Measurements from ENCODE around the gene LIM2. TPM values are rescaled to one million over a fixed set of nuclear protein-coding genes. Genes with fewer than 3 reads are reported as not detected.
A peak's percentile ranks its signal among the peaks of the same experiment; 100 is the strongest.

LIM2 gene
- total RNA-seq, 1 experiment from 2014 or later: not detected

DNA sequence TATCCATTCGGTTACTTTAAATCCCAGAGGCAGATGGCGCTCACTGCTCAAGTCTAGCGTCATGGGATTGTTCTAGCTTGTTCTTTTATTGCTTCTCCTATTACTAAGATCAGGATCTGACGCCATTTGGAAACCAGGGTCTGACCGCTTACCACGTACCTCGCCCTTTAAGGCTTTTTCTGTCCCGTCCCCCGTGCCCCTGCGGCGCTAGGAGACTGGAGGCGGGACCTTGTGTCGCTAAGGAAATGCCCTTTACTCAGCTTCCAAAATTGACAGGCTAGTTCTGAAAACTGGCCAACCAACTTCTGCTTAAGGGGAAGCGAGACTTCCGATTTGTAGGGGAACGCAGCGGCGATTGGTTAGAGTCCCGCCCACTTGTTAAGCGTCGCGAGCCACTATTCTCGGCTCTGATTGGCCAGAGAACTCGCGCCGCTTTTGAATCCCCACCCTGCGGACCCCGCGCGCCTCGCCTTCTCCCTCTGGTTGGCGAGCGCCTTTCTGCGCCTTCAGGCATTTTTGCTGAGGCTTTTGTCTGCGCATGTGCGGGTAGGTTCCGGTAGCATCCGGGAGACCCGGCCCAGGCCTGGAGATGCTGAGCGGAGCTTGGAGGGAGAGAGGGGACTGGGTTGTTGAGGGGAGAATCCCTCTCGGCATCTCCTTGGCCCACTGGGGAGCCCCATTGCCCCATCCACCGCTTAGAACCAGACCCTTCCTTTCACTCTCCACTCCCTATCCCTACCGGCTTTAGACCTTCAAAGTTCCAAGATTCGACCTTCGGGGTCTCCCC is 6.5 kb upstream of the LIM2 start:
- H3K9me3 Mint-ChIP-seq (ENCODE audit: low read depth, unreplicated experiment): no peaks in the 10 kb centered on the region
- H3K4me3 Mint-ChIP-seq (ENCODE audit: low read depth, unreplicated experiment): peak overlapping the region; percentile 78
- no TSS peak for BruUV-seq (replicated peaks)
- intact Hi-C loops (cut with micrococcal nuclease; ENCODE audit: unreplicated experiment): no loop called here
- H3K4me1 Mint-ChIP-seq (ENCODE audit: low read depth, unreplicated experiment): peaks cover 10% of the 10 kb centered on the region
- H3K27me3 Mint-ChIP-seq (ENCODE audit: unreplicated experiment): no peaks in the 10 kb centered on the region
- TF ChIP-seq, protein P1, sequence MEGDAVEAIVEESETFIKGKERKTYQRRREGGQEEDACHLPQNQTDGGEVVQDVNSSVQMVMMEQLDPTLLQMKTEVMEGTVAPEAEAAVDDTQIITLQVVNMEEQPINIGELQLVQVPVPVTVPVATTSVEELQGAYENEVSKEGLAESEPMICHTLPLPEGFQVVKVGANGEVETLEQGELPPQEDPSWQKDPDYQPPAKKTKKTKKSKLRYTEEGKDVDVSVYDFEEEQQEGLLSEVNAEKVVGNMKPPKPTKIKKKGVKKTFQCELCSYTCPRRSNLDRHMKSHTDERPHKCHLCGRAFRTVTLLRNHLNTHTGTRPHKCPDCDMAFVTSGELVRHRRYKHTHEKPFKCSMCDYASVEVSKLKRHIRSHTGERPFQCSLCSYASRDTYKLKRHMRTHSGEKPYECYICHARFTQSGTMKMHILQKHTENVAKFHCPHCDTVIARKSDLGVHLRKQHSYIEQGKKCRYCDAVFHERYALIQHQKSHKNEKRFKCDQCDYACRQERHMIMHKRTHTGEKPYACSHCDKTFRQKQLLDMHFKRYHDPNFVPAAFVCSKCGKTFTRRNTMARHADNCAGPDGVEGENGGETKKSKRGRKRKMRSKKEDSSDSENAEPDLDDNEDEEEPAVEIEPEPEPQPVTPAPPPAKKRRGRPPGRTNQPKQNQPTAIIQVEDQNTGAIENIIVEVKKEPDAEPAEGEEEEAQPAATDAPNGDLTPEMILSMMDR (IDR thresholded peaks at IDR 0.05; ENCODE audit: unreplicated experiment): no peak
- CTCF ChIA-PET: interaction anchor here (0.6 to 2.3 kb wide), 9 partner anchors 14 to 263 kb away, joined by 3 to 9 read pairs (median 3); no protein-coding TSS in a partner anchor
- H3K36me3 Mint-ChIP-seq (ENCODE audit: insufficient read depth, unreplicated experiment): peaks cover 22% of the 10 kb centered on the region
- DNase-seq: peak; percentile 96
- peak overlapping the region; percentile 74 for H3K27ac Mint-ChIP-seq (ENCODE audit: unreplicated experiment)

DNA sequence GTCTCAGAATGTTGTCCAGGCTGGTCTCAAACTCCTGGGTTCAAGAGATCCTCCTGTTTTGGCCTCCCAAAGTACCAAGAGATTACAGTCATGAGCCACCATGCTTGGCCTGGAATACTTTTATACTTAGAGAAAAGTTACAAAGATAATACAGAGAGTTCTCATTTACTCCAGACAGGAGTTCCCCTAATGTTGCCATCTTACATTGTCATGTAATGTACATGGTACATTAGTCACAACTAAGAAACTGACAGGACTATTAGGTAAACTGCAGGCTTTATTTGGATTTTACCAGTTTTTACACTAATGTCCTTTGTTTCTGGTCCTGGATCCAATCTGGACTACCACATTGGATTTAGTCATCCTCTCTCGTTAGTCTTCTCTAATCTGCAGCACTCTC is 4.9 kb upstream of the LIM2 start:
- Mint-ChIP-seq H3K9me3 (ENCODE audit: low read depth, unreplicated experiment) (no peaks in the 10 kb centered on the region), H3K4me1 (ENCODE audit: low read depth, unreplicated experiment) (peaks cover 10% of the 10 kb centered on the region), H3K36me3 (ENCODE audit: insufficient read depth, unreplicated experiment) (peaks cover 22% of the 10 kb centered on the region), H3K4me3 (ENCODE audit: low read depth, unreplicated experiment) (no peak overlapping the region), H3K27ac (ENCODE audit: unreplicated experiment) (no peak overlapping the region), H3K27me3 (ENCODE audit: unreplicated experiment) (peaks cover 6% of the 10 kb centered on the region)
- no TSS peak for BruUV-seq (replicated peaks)
- CTCF ChIA-PET: no interaction called here
- intact Hi-C loops (cut with micrococcal nuclease; ENCODE audit: unreplicated experiment): no loop called here
- DNase-seq: no peak
- TF ChIP-seq, protein P1 (IDR thresholded peaks at IDR 0.05; ENCODE audit: unreplicated experiment): no peak

DNA sequence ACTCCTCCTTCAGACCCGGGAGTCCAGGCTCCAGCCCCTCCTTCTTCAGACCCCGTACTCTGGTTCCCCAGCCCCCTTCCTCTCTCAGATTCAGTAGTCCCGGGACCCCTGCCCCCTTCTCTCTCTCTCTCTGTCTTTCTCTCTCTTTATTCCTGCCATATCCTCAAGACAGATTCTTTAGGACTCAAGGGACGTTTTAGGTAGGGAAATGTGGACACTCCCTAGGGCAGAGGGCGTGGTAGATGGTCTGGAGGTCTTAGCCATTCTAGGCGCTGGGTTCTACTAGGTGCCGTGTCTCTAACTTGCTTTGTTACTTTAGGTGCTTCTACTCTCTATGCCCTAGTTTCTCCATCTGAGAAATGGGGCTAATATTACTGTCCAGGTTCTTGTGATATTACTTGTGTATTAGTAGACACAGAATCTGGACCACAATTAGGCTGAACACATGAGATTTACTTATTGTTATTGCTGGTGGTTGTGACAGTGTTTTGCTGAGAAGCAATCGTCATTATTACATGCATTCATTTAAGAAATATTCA is 3.4 kb upstream of the LIM2 start:
- Mint-ChIP-seq H3K4me3 (ENCODE audit: low read depth, unreplicated experiment) (no peak overlapping the region), H3K4me1 (ENCODE audit: low read depth, unreplicated experiment) (peaks cover 10% of the 10 kb centered on the region), H3K36me3 (ENCODE audit: insufficient read depth, unreplicated experiment) (peaks cover 22% of the 10 kb centered on the region), H3K27ac (ENCODE audit: unreplicated experiment) (no peak overlapping the region), H3K9me3 (ENCODE audit: low read depth, unreplicated experiment) (no peaks in the 10 kb centered on the region), H3K27me3 (ENCODE audit: unreplicated experiment) (peaks cover 11% of the 10 kb centered on the region)
- DNase-seq: no peak
- intact Hi-C loops (cut with micrococcal nuclease; ENCODE audit: unreplicated experiment): no loop called here
- no TSS peak for BruUV-seq (replicated peaks)
- CTCF ChIA-PET: no interaction called here
- TF ChIP-seq, protein P1 (IDR thresholded peaks at IDR 0.05; ENCODE audit: unreplicated experiment): no peak

DNA sequence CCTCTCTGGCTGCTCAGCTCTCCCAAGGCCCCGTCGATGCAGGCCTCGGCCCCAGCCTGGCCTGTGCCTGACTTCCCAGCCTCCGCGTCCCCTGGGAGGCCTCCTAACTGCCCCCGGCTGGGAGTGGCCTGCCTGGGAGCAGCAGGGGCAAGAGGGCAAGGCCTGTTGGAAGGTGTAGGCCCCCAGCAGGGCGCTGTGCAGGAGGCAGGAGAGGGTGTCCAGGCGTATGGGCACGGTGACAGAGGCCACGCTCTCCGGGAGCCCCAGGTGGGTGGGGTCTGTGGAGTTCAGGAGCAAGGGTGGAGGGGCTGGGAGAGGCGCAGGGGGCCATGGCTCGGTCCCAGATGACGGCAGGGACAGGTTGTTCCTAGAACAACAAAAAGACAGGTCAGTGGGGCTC is 1.4 kb upstream of the LIM2 start:
- TF ChIP-seq, protein P1 (IDR thresholded peaks at IDR 0.05; ENCODE audit: unreplicated experiment): no peak
- BruUV-seq (replicated peaks): no TSS peak

More for the DNA sequence above, 1.4 kb upstream of the LIM2 start:
- H3K27ac Mint-ChIP-seq (ENCODE audit: unreplicated experiment): no peak overlapping the region
- no peak overlapping the region for H3K4me3 Mint-ChIP-seq (ENCODE audit: low read depth, unreplicated experiment)
- CTCF ChIA-PET: no interaction called here
- no peak for DNase-seq
- H3K4me1 Mint-ChIP-seq (ENCODE audit: low read depth, unreplicated experiment): no peaks in the 10 kb centered on the region
- H3K9me3 Mint-ChIP-seq (ENCODE audit: low read depth, unreplicated experiment): no peaks in the 10 kb centered on the region
- peaks cover 12% of the 10 kb centered on the region for H3K36me3 Mint-ChIP-seq (ENCODE audit: insufficient read depth, unreplicated experiment)
- H3K27me3 Mint-ChIP-seq (ENCODE audit: unreplicated experiment): peaks cover 11% of the 10 kb centered on the region
- intact Hi-C loops (cut with micrococcal nuclease; ENCODE audit: unreplicated experiment): no loop called here

Data from Calu3 (cell line).